ENCODE results near the gene NEO1. TPM values are rescaled to one million over a fixed set of nuclear protein-coding genes. Genes with fewer than 3 reads are reported as not detected.

The NEO1 gene
- total RNA-seq, 1 donor from 2014 or later, result 5.6 TPM

- intact Hi-C loops (cut with micrococcal nuclease), result no loop called here
Measured at GRCh38 chr15:73345658-73346057, 293.4 kb downstream of the NEO1 start.

DNA sequence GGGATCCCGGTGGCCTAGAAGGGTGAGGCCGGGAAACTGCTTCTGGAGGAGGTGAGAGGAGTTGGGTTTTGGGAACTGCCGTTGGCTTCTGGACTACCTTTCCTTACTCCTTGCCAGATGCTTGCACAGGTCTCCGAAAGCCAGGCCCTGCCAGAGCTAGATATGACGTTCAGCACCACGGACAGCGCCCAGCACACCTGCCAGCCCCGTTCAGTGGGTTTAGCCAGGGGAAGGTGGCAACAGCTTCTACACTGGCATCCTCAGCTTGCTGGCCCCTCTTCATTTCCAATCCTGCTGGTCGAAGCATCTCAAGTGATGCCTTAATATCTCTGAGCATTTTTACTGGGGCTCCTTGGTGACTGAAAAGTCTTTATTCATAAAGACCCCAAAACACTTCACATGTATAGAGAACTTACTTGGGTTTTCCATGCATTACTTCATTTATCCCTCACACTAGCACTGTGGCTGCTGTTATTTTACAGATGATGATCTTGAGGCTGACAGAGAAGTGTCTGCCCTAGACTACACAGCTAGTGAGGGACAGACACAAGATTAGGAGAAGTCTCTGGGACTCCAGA lies 294.6 kb downstream of the NEO1 start:
- intact Hi-C loops (cut with micrococcal nuclease), result no loop called here

DNA sequence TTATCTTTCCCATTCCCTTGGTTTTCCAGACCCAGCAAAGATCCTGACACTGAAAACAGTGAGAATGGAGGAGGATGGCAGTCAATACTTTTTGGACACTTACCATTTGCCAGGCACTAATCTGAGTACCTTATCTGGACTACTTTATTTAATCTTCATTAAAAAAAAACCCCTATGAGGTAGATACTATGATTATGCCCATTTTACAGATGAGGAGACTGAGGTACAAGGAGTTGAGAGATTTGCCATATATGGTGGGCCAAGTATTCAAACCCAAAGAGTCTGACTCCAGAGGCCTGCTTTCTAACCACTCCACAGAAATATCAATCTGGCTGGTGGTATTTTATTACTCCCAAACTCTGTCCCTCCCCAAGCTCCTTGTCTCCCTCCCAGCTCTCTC lies 296.9 kb downstream of the NEO1 start:
- intact Hi-C loops (cut with micrococcal nuclease), result no loop called here

GRCh38 chr15:73352082-73352481 lies 299.8 kb downstream of the NEO1 start:
- intact Hi-C loops (cut with micrococcal nuclease), result no loop called here

- intact Hi-C loops (cut with micrococcal nuclease), result no loop called here
Measured at GRCh38 chr15:73353734-73354133, 301.5 kb downstream of the NEO1 start.

- intact Hi-C loops (cut with micrococcal nuclease), result no loop called here
Measured at GRCh38 chr15:73354241-73354640, 302.0 kb downstream of the NEO1 start.
